Prostate gland (tissue), 2 donors: ENCODE data around the gene PPP1R13L. TPM values are rescaled to one million over a fixed set of nuclear protein-coding genes. Genes with fewer than 3 reads are reported as not detected.

Experiments
- DNase-seq: peaks from one replicate; pipeline ENCODE4 v3.0.0-alpha.2; 2019; ENCODE audit warnings: low spot score
- H3K27ac ChIP-seq, 2 donors: fragments of 200-600 bp; sonication (generic); 2 replicates each; pipeline ENCODE4 v1.5.1; 2017 to 2019
- H3K27me3 ChIP-seq: fragments of 200-600 bp; sonication (generic); replicated peaks from 2 replicates; pipeline ENCODE4 v1.5.1; 2019; ENCODE audit not compliant: insufficient read depth
- H3K36me3 ChIP-seq, 2 donors: fragments of 200-600 bp; sonication (generic); 1 replicate in 1 of 2; 2 replicates in 1 of 2; pipeline versions ENCODE4 v1.5.1 to v1.8.1; 2017 to 2019
- H3K4me1 ChIP-seq: fragments of 200-600 bp; sonication (generic); replicated peaks from 2 replicates; pipeline ENCODE4 v1.5.1; 2019
- H3K4me3 ChIP-seq, 2 donors: fragments of 200-600 bp; sonication (generic); 2 replicates each; pipeline ENCODE4 v1.5.1; 2017 to 2019
- H3K9me3 ChIP-seq: fragments of 200-600 bp; sonication (generic); 2 replicates; pipeline ENCODE4 v1.5.1; 2017
- POLR2A ChIP-seq: fragments of 450-650 bp; IDR thresholded peaks from one replicate; pipeline ENCODE4 v1.6.1; 2016; ENCODE audit warnings: antibody characterized with exemption, mild to moderate bottlenecking
- POLR2AphosphoS5 ChIP-seq: sonication (generic); formaldehyde crosslinking; IDR thresholded peaks from one replicate; pipeline ENCODE4 v1.6.1; 2017; ENCODE audit warnings: antibody characterized with exemption
- WGBS: methylation state at CpG from one replicate; pipeline ENCODE4 v1.1.5; 2018; 5-methylcytosine and 5-hydroxymethylcytosine counted together
- intact Hi-C: fragments of 100-400 bp; cut with DNase I; formaldehyde crosslinking; loops from one replicate; pipeline ENCODE4 v1.14.2; 2022
- total RNA-seq, 2 donors: library from RNA; depleted of rRNA; stranded (reverse); fragments of >200 nt; gene quantifications; one replicate each; pipeline ENCODE4 v1.1.0, GENCODE V29; 2016
- TF ChIP-seq, protein P1 (sequence below), 4 experiments: fragments of 200-600 bp in 2 of 4; fragments of 450-650 bp in 2 of 4; sonication (generic) in 2 of 4; IDR thresholded peaks; 1 replicate in 3 of 4; 2 replicates in 1 of 4; pipeline ENCODE4 v1.5.1; 2016 to 2019; ENCODE audit warnings: antibody characterized with exemption in 4 of 4, mild to moderate bottlenecking in 2 of 4, moderate library complexity in 2 of 4

Gene PPP1R13L
- total RNA-seq, 2 donors from 2014 or later = 56.1 to 60.3 TPM

DNA sequence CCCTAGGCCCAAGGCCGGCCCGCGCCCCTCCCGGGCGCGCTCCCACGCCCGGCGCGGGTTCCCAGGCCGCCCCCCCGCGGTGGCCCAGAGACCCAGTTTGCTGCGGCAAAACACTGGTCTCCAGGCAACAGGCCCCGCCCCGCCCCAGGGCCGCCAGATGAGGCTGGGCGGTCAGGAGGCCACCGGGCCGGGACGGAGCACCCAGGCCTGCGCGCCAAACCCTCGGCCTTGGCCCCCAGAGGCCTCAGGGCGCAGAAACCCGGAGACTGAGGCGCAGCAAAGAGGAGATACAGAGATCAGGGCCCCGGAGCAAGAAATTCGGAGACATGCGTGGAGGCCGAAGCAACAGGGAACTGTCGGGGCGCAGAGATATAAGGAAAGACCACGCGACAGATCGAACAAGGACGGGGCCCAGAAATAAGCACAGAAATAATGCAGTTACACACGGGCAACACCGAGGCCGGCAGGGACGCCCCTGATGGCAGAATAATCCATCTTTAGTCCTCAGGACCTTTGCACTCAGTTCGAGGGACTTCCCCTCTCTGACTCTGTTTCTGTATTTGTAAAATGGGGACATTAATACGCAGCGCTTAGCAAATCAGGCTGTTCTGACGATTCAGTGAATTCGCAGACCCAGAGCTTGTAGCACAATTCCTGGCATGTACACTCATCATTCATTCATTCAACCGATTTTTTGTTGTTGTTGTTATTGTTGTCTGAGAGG is 39.6 kb upstream of the PPP1R13L start:
- no peaks in the 10 kb centered on the region for H3K4me1 ChIP-seq
- no peaks in the 10 kb centered on the region for H3K27me3 ChIP-seq
- no peaks in the 10 kb centered on the region for H3K9me3 ChIP-seq
- DNase-seq = peak; percentile 88
- H3K4me3 ChIP-seq = peak overlapping the region; percentile 32 to 42
- peak; percentile 61 for TF ChIP-seq POLR2A
- TF ChIP-seq POLR2AphosphoS5 = peak; percentile 77
- TF ChIP-seq, protein P1, sequence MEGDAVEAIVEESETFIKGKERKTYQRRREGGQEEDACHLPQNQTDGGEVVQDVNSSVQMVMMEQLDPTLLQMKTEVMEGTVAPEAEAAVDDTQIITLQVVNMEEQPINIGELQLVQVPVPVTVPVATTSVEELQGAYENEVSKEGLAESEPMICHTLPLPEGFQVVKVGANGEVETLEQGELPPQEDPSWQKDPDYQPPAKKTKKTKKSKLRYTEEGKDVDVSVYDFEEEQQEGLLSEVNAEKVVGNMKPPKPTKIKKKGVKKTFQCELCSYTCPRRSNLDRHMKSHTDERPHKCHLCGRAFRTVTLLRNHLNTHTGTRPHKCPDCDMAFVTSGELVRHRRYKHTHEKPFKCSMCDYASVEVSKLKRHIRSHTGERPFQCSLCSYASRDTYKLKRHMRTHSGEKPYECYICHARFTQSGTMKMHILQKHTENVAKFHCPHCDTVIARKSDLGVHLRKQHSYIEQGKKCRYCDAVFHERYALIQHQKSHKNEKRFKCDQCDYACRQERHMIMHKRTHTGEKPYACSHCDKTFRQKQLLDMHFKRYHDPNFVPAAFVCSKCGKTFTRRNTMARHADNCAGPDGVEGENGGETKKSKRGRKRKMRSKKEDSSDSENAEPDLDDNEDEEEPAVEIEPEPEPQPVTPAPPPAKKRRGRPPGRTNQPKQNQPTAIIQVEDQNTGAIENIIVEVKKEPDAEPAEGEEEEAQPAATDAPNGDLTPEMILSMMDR (IDR thresholded peaks at IDR 0.05) = no peak
- intact Hi-C loops = no loop called here
- 17% methylated on average over 43 of the region's 47 CpGs for WGBS
- H3K36me3 ChIP-seq = no peaks in the 10 kb centered on the region
- peak overlapping the region; percentile 93 to 96 for H3K27ac ChIP-seq

GRCh38 chr19:45443462-45444317 is 38.8 kb upstream of the PPP1R13L start:
- 1% methylated on average over 49 of the region's 49 CpGs for WGBS
- H3K27me3 ChIP-seq = no peaks in the 10 kb centered on the region
- H3K27ac ChIP-seq = peak overlapping the region; percentile 93 to 96
- H3K4me3 ChIP-seq = peak overlapping the region; percentile 32 to 42
- no peaks in the 10 kb centered on the region for H3K36me3 ChIP-seq
- no peaks in the 10 kb centered on the region for H3K4me1 ChIP-seq
- no peaks in the 10 kb centered on the region for H3K9me3 ChIP-seq
- peak; percentile 98 for DNase-seq
- intact Hi-C loops = no loop called here
- peak; percentile 79 for TF ChIP-seq POLR2A
- TF ChIP-seq, protein P1 (IDR thresholded peaks at IDR 0.05) = no peak
- peak; percentile 97 for TF ChIP-seq POLR2AphosphoS5

- WGBS = 16% methylated on average over 15 of the region's 15 CpGs
- intact Hi-C loops = no loop called here
- Histone ChIP-seq H3K27me3 (no peaks in the 10 kb centered on the region), H3K27ac (peak overlapping the region; percentile 93 to 96), H3K36me3 (no peaks in the 10 kb centered on the region), H3K4me1 (no peaks in the 10 kb centered on the region), H3K4me3 (peak overlapping the region; percentile 32 to 42), H3K9me3 (no peaks in the 10 kb centered on the region)
- TF ChIP-seq, protein P1 (IDR thresholded peaks at IDR 0.05) = no peak
- DNase-seq = no peak
Measured at GRCh38 chr19:45442778-45443461, 38.1 kb upstream of the PPP1R13L start.

DNA sequence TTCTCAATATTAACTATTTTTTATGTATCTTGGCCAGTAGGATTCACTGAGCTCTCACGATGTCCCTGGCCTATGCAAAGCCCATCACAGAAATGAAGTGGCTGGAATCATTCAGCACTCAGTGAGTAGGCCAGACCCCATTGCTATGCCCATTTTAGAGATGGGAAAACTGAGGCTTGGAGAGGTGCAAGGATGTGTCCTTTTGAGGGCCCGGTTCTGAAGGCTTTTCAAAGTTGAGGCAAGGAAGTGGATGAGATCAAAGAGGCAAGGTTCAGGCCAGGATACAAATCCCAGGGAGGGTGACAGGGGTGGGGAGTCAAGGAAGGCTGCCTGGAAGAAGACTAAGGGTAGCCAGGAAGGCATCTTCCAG is 37.5 kb upstream of the PPP1R13L start:
- WGBS = 78% methylated on average over 2 of the region's 2 CpGs

More for the DNA sequence above, 37.5 kb upstream of the PPP1R13L start:
- Histone ChIP-seq H3K36me3 (no peaks in the 10 kb centered on the region), H3K4me1 (no peaks in the 10 kb centered on the region), H3K9me3 (no peaks in the 10 kb centered on the region), H3K27me3 (no peaks in the 10 kb centered on the region), H3K27ac (peak overlapping the region in 1 of 2 donors; percentile 96), H3K4me3 (no peak overlapping the region)
- no peak for TF ChIP-seq POLR2AphosphoS5
- no peak for TF ChIP-seq POLR2A
- TF ChIP-seq, protein P1 (IDR thresholded peaks at IDR 0.05) = no peak
- intact Hi-C loops = no loop called here
- DNase-seq = no peak
